Measurements from ENCODE around the gene NAA15. TPM values are rescaled to one million over a fixed set of nuclear protein-coding genes. Genes with fewer than 3 reads are reported as not detected.

NAA15 gene
- total RNA-seq, 1 donor from 2014 or later = 33.1 TPM

GRCh38 chr4:139282721-139283075 lies 18.6 kb upstream of the NAA15 start:
- Histone ChIP-seq H3K4me1 (peaks cover 16% of the 10 kb centered on the region), H3K4me3 (no peak overlapping the region), H3K9me3 (replicated peaks) (no peaks in the 10 kb centered on the region), H3K27me3 (ENCODE audit: low read depth) (peaks cover 24% of the 10 kb centered on the region), H3K27ac (replicated peaks) (no peak overlapping the region), H3K36me3 (peaks cover 5% of the 10 kb centered on the region)
- intact Hi-C loops (cut with micrococcal nuclease) = no loop called here
- TF ChIP-seq CTCF (IDR thresholded peaks at IDR 0.05; ENCODE audit: borderline replicate concordance) = no peak
- DNase-seq = no peak

GRCh38 chr4:139286186-139286698 lies 15.1 kb upstream of the NAA15 start:
- Histone ChIP-seq H3K4me3 (no peak overlapping the region), H3K9me3 (replicated peaks) (no peaks in the 10 kb centered on the region), H3K36me3 (peaks cover 39% of the 10 kb centered on the region), H3K4me1 (no peaks in the 10 kb centered on the region), H3K27me3 (ENCODE audit: low read depth) (no peaks in the 10 kb centered on the region), H3K27ac (replicated peaks) (no peak overlapping the region)
- DNase-seq = no peak
- no peak for TF ChIP-seq CTCF (IDR thresholded peaks at IDR 0.05; ENCODE audit: borderline replicate concordance)
- intact Hi-C loops (cut with micrococcal nuclease) = no loop called here

GRCh38 chr4:139295206-139295941 lies 5.9 kb upstream of the NAA15 start:
- peak; percentile 97 for DNase-seq
- intact Hi-C loops (cut with micrococcal nuclease) = loop anchor here (5.0 to 10.0 kb wide), 3 partner anchors 118 to 261 kb away; partner anchors contain the start of gene ELF2
- Histone ChIP-seq H3K9me3 (replicated peaks) (no peaks in the 10 kb centered on the region), H3K36me3 (peaks cover 39% of the 10 kb centered on the region), H3K4me3 (peak overlapping the region; percentile 78), H3K27ac (replicated peaks) (peak overlapping the region; percentile 92), H3K4me1 (peaks cover 65% of the 10 kb centered on the region), H3K27me3 (ENCODE audit: low read depth) (no peaks in the 10 kb centered on the region)
- TF ChIP-seq CTCF (IDR thresholded peaks at IDR 0.05; ENCODE audit: borderline replicate concordance) = peak; percentile 95

GRCh38 chr4:139295942-139296299 lies 5.4 kb upstream of the NAA15 start:
- no peak for TF ChIP-seq CTCF (IDR thresholded peaks at IDR 0.05; ENCODE audit: borderline replicate concordance)
- Histone ChIP-seq H3K36me3 (peaks cover 33% of the 10 kb centered on the region), H3K4me1 (peaks cover 71% of the 10 kb centered on the region), H3K9me3 (replicated peaks) (no peaks in the 10 kb centered on the region), H3K4me3 (peak overlapping the region; percentile 78), H3K27me3 (ENCODE audit: low read depth) (no peaks in the 10 kb centered on the region), H3K27ac (replicated peaks) (peak overlapping the region; percentile 92)
- intact Hi-C loops (cut with micrococcal nuclease) = loop anchor here (5.0 to 10.0 kb wide), 3 partner anchors 119 to 261 kb away; partner anchors contain the start of gene ELF2
- DNase-seq = no peak

GRCh38 chr4:139297001-139297410 lies 4.3 kb upstream of the NAA15 start:
- H3K4me3 ChIP-seq = peak overlapping the region; percentile 82
- no peaks in the 10 kb centered on the region for H3K9me3 ChIP-seq (replicated peaks)
- no peak for DNase-seq
- peaks cover 23% of the 10 kb centered on the region for H3K36me3 ChIP-seq
- no peak for TF ChIP-seq CTCF (IDR thresholded peaks at IDR 0.05; ENCODE audit: borderline replicate concordance)
- intact Hi-C loops (cut with micrococcal nuclease) = loop anchor here (5.0 to 10.0 kb wide), 3 partner anchors 120 to 262 kb away; partner anchors contain the start of gene ELF2
- H3K27ac ChIP-seq (replicated peaks) = peak overlapping the region; percentile 92
- peaks cover 78% of the 10 kb centered on the region for H3K4me1 ChIP-seq
- no peaks in the 10 kb centered on the region for H3K27me3 ChIP-seq (ENCODE audit: low read depth)

Data from left ventricle myocardium inferior (tissue), 1 donor.